TTC549 (cell line): ENCODE data around the gene CHST1.

Source experiments
- FAIRE-seq: peaks from 2 replicates; lab custom pipeline; 2012; peaks lifted over from hg19 to GRCh38; lab: Jason Lieb, UNC

Gene CHST1

DNA sequence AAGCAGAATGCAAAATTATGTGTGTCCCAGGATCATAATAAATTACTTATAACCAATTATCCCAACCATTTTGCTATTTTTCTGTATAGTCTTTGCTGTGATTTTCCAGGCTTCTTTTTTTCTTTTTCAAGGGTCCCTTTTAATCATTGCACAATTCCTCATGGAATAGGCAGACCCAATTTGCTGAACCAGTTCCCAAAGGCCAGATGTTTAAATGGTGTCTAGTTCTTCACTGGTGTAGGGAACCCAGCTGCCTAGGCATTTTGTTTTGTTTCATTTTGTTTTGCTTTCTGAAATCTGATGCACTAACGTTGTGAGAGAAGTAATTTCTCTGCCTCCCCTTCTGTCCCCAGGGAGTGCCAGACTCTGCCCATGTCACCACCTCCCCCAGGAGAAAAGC is 60.4 kb downstream of the CHST1 start:
- FAIRE-seq, result no peak

DNA sequence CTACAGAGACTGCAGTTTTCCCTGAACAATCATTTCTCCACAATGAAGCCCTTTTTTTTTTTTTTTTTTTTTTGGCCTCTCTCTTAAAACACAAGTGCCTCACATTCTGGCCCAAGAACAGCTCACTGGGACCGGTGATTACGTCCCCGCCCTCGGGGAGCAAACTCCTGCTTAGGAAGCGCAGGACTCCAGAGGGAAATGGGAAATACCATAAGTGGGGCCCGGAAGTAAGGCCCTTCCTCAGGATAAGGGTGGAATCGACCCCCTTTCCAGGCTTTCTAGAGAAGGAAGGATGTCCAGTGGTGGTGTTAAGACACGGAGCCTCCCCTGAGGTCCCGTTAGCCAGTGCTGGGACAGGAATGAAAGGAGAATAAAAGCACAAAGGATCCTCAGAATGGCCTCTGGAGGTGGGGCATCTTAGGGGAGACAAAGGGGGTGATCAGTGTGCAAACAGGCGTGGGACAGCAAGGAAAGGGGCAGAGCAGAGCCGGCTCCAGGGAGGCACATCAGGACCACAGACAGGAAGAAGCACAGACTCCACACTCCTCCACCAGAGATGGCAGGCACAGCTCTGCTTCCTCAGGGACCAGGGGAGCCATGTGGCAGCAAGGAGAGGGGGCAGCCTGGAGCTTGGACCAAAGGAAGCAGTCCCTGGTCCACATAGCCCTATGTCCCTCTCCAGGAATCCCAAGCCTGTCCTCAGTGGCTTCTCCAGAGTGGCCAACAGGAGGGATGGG is 61.3 kb downstream of the CHST1 start:
- no peak for FAIRE-seq

DNA sequence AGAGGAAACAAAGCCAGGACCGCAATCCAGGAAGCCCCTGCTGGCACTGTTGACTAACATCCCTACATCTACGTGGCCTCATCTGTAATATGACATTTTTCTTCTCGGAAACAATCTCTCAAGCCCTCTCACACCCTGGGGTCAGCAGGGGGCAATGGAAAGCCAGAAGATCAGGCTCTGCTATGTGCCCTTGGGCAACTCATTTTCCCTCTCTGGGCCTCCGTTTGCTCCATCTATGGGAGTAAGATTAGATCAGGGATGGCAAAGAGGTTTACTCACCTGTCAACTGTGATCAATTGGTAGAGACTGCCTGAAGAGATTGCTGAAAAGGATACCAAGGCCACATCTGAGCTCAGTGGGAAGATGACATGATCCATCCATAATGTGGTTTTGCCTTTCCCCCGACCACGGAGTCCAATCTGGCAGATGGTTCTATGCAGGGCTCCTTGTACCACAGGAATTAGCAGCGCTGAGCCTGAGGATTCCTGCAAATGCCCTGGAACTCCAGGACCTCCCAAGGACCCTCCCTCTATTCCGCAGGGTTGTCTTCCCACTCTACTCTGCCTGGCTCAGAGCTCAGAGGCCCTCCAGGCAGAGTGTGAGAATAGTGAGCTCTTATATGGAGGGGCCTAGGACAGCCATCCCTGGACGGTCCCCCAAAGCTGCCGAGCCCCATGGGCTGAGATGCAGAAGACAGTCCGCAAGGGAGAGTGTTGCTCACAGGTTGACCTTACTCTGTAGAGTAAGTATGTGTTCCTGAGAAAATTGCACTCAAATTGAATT is 66.1 kb downstream of the CHST1 start:
- FAIRE-seq, result no peak
